WTC11 (cell line): ENCODE results near the gene EMC9. TPM values are rescaled to one million over a fixed set of nuclear protein-coding genes. Genes with fewer than 3 reads are reported as not detected.

ENCODE experiments used
- ATAC-seq: fragments of 200-7000 bp; cut with Tn5 transposase; 2 replicates; pipeline ENCODE4 v1.10.0; 2021; ENCODE audit warnings: mild to moderate bottlenecking, moderate library complexity
- CTCF ChIA-PET: fragments of 300-600 bp; sonication (Branson Sonifier 250); formaldehyde crosslinking; loops from one replicate; lab custom pipeline; 2021; ENCODE audit warnings: antibody characterized with exemption; lab: Charles Lee
- POLR2A ChIA-PET: fragments of 350-600 bp; sonication (Branson Sonifier 250); formaldehyde crosslinking; loops from one replicate; lab custom pipeline; 2021; ENCODE audit warnings: antibody characterized with exemption; lab: Charles Lee
- DNase-seq: peaks from one replicate; pipeline ENCODE4 v3.0.0; 2021; ENCODE audit warnings: low spot score
- H3K27ac Mint-ChIP-seq: 2 replicates; pipeline ENCODE4 v1.8.0; 2021; ENCODE audit warnings: mixed read lengths
- H3K27me3 Mint-ChIP-seq: 2 replicates; pipeline ENCODE4 v1.8.0; 2021; ENCODE audit warnings: low read depth, mild to moderate bottlenecking, moderate library complexity, mixed read lengths
- H3K36me3 Mint-ChIP-seq: 2 replicates; pipeline ENCODE4 v1.8.0; 2021; ENCODE audit warnings: mixed read lengths
- H3K4me1 Mint-ChIP-seq: 2 replicates; pipeline ENCODE4 v1.8.0; 2022; ENCODE audit warnings: mixed read lengths
- H3K4me3 Mint-ChIP-seq: 2 replicates; pipeline ENCODE4 v1.8.0; 2021; ENCODE audit warnings: mild to moderate bottlenecking, moderate library complexity, mixed read lengths
- H3K9me3 Mint-ChIP-seq: 2 replicates; pipeline ENCODE4 v1.8.0; 2021; ENCODE audit warnings: mixed read lengths
- CDX4 ChIP-seq: fragments of 250-450 bp; sonication (Bioruptor Pico); IDR thresholded peaks from 2 replicates; pipeline ENCODE4 v1.9.0; 2021; ENCODE audit warnings: moderate library complexity, mild to moderate bottlenecking, inconsistent platforms, borderline replicate concordance
- CREM ChIP-seq: sonication (generic); formaldehyde crosslinking; IDR thresholded peaks from 2 replicates; pipeline ENCODE4 v1.8.1; 2022; ENCODE audit warnings: mild to moderate bottlenecking, missing genetic modification reagents, moderate library complexity
- E2F1 ChIP-seq: sonication (generic); formaldehyde crosslinking; IDR thresholded peaks from 2 replicates; pipeline ENCODE4 v1.8.0; 2022; ENCODE audit warnings: mild to moderate bottlenecking, missing genetic modification reagents
- EMX1 ChIP-seq: fragments of 250-450 bp; sonication (Bioruptor Pico); IDR thresholded peaks from 2 replicates; pipeline ENCODE4 v1.8.0; 2021; ENCODE audit warnings: mild to moderate bottlenecking
- ERG ChIP-seq: fragments of 250-450 bp; sonication (Bioruptor Pico); IDR thresholded peaks from 2 replicates; pipeline ENCODE4 v1.8.0; 2021; ENCODE audit warnings: mild to moderate bottlenecking
- FOXP4 ChIP-seq: sonication (generic); formaldehyde crosslinking; IDR thresholded peaks from 2 replicates; pipeline ENCODE4 v1.8.0; 2022; ENCODE audit warnings: mild to moderate bottlenecking, missing genetic modification reagents
- HMGXB4 ChIP-seq: sonication (generic); formaldehyde crosslinking; IDR thresholded peaks from 2 replicates; pipeline ENCODE4 v1.8.1; 2023; ENCODE audit warnings: mild to moderate bottlenecking, moderate library complexity, missing genetic modification reagents
- IRF1 ChIP-seq: sonication (generic); formaldehyde crosslinking; IDR thresholded peaks from 2 replicates; pipeline ENCODE4 v1.8.0; 2023; ENCODE audit warnings: missing genetic modification reagents
- IRF2 ChIP-seq: sonication (generic); formaldehyde crosslinking; IDR thresholded peaks from 2 replicates; pipeline ENCODE4 v1.8.0; 2022; ENCODE audit warnings: low read depth, missing genetic modification reagents, borderline replicate concordance
- JUN ChIP-seq: sonication (generic); formaldehyde crosslinking; IDR thresholded peaks from 2 replicates; pipeline ENCODE4 v1.8.0; 2023; ENCODE audit warnings: mild to moderate bottlenecking, missing genetic modification reagents
- MYBL2 ChIP-seq: sonication (generic); formaldehyde crosslinking; IDR thresholded peaks from 2 replicates; pipeline ENCODE4 v1.8.1; 2023; ENCODE audit warnings: mild to moderate bottlenecking, moderate library complexity, missing genetic modification reagents
- SMAD3 ChIP-seq: sonication (generic); formaldehyde crosslinking; IDR thresholded peaks from 2 replicates; pipeline ENCODE4 v1.8.0; 2022; ENCODE audit warnings: missing genetic modification reagents, mild to moderate bottlenecking, borderline replicate concordance
- SOX15 ChIP-seq: fragments of 250-450 bp; sonication (Bioruptor Pico); IDR thresholded peaks from 2 replicates; pipeline ENCODE4 v1.9.0; 2021; ENCODE audit warnings: mild to moderate bottlenecking
- ZNF121 ChIP-seq: sonication (generic); formaldehyde crosslinking; IDR thresholded peaks from 2 replicates; pipeline ENCODE4 v1.8.0; 2023; ENCODE audit warnings: missing genetic modification reagents
- ZNF396 ChIP-seq: fragments of 250-450 bp; sonication (Bioruptor Pico); IDR thresholded peaks from 2 replicates; pipeline ENCODE4 v1.8.0; 2021; ENCODE audit warnings: mild to moderate bottlenecking, moderate library complexity, borderline replicate concordance
- total RNA-seq: library from RNA; stranded (reverse); gene quantifications from 3 replicates; pipeline ENCODE4 v1.2.3, GENCODE V29; 2021
- TF ChIP-seq, protein P1 (sequence below): sonication (generic); formaldehyde crosslinking; IDR thresholded peaks from 2 replicates; pipeline ENCODE4 v1.8.1; 2023; ENCODE audit warnings: mild to moderate bottlenecking, missing genetic modification reagents, borderline replicate concordance
- TF ChIP-seq, protein P2 (sequence below): sonication (generic); formaldehyde crosslinking; IDR thresholded peaks from 2 replicates; pipeline ENCODE4 v1.8.0; 2022; ENCODE audit warnings: mild to moderate bottlenecking, missing genetic modification reagents
- TF ChIP-seq, protein P3 (sequence below): sonication (generic); formaldehyde crosslinking; IDR thresholded peaks from 2 replicates; pipeline ENCODE4 v1.8.0; 2023; ENCODE audit warnings: mild to moderate bottlenecking, missing genetic modification reagents

The EMC9 gene
- total RNA-seq, 1 experiment from 2014 or later: 44.4 TPM

- TF ChIP-seq, protein P1, sequence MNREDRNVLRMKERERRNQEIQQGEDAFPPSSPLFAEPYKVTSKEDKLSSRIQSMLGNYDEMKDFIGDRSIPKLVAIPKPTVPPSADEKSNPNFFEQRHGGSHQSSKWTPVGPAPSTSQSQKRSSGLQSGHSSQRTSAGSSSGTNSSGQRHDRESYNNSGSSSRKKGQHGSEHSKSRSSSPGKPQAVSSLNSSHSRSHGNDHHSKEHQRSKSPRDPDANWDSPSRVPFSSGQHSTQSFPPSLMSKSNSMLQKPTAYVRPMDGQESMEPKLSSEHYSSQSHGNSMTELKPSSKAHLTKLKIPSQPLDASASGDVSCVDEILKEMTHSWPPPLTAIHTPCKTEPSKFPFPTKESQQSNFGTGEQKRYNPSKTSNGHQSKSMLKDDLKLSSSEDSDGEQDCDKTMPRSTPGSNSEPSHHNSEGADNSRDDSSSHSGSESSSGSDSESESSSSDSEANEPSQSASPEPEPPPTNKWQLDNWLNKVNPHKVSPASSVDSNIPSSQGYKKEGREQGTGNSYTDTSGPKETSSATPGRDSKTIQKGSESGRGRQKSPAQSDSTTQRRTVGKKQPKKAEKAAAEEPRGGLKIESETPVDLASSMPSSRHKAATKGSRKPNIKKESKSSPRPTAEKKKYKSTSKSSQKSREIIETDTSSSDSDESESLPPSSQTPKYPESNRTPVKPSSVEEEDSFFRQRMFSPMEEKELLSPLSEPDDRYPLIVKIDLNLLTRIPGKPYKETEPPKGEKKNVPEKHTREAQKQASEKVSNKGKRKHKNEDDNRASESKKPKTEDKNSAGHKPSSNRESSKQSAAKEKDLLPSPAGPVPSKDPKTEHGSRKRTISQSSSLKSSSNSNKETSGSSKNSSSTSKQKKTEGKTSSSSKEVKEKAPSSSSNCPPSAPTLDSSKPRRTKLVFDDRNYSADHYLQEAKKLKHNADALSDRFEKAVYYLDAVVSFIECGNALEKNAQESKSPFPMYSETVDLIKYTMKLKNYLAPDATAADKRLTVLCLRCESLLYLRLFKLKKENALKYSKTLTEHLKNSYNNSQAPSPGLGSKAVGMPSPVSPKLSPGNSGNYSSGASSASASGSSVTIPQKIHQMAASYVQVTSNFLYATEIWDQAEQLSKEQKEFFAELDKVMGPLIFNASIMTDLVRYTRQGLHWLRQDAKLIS: no peak
- no peak for TF ChIP-seq ZNF396
Observed at GRCh38 chr14:24160499-24160849, 19.1 kb upstream of the EMC9 start (continued).

DNA sequence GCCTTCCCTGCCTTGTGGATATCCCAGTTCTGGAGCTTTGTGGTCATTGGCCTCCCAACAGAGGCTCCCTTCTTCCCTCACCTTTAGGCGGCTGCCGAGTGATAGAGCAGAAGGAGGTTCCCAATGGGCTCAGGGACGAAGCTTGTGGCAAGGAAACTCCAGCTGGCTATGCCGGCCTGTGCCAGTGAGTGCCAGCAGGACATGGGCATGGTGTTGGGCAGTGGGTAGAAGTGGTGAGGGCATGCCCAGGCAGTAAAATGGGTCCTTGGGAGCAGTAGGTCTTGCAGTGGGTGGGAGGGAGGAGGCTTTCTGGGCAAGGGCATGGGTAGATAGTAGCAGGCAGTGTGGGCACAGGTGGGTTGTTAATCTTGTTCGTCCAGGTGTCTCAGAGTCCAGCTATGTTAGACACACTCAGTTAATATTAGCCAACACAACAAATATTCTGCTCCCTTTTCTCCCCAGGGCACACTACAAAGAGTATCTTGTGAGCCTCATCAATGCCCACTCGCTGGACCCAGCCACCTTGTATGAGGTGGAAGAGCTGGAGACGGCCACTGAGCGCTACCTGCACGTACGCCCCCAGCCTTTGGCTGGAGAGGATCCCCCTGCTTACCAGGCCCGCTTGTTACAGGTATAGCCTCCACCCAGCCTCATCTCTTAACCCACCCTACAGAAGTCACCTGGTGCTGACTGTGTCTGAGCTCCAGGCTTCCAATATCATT is 18.5 kb upstream of the EMC9 start:
- H3K9me3 Mint-ChIP-seq: no peaks in the 10 kb centered on the region
- DNase-seq (no peak), ATAC-seq (no peak)
- no peak for TF ChIP-seq ZNF121
- no peak for TF ChIP-seq SMAD3
- no peak for TF ChIP-seq FOXP4
- no peak for TF ChIP-seq JUN (CRISPR knock-in tag)
- TF ChIP-seq CREM: no peak
- TF ChIP-seq MYBL2 (CRISPR knock-in tag): no peak
- no peak for TF ChIP-seq E2F1 (CRISPR knock-in tag)
- TF ChIP-seq EMX1: no peak
- no peak for TF ChIP-seq IRF2 (CRISPR knock-in tag)
- TF ChIP-seq, protein P2, sequence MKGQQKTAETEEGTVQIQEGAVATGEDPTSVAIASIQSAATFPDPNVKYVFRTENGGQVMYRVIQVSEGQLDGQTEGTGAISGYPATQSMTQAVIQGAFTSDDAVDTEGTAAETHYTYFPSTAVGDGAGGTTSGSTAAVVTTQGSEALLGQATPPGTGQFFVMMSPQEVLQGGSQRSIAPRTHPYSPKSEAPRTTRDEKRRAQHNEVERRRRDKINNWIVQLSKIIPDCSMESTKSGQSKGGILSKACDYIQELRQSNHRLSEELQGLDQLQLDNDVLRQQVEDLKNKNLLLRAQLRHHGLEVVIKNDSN (CRISPR knock-in tag): no peak
- no peak for TF ChIP-seq CDX4 (CRISPR knock-in tag)
- peaks cover 44% of the 10 kb centered on the region for H3K36me3 Mint-ChIP-seq
- no peak overlapping the region for H3K4me3 Mint-ChIP-seq
- ChIA-PET CTCF (interaction anchor here (0.7 to 2.7 kb wide), 20 partner anchors 9 to 272 kb away, joined by 3 to 42 read pairs (median 14); partner anchors contain the start of genes CHMP4A, DCAF11, DHRS1 and IPO4), POLR2A (interaction anchor here (1.5 to 2.3 kb wide), 5 partner anchors 9 to 64 kb away, joined by 4 to 13 read pairs (median 7); partner anchors contain the start of genes DCAF11, IPO4, NRL and PSME2)
- no peaks in the 10 kb centered on the region for H3K27me3 Mint-ChIP-seq
- H3K27ac Mint-ChIP-seq: no peak overlapping the region
- H3K4me1 Mint-ChIP-seq: peaks cover 13% of the 10 kb centered on the region

DNA sequence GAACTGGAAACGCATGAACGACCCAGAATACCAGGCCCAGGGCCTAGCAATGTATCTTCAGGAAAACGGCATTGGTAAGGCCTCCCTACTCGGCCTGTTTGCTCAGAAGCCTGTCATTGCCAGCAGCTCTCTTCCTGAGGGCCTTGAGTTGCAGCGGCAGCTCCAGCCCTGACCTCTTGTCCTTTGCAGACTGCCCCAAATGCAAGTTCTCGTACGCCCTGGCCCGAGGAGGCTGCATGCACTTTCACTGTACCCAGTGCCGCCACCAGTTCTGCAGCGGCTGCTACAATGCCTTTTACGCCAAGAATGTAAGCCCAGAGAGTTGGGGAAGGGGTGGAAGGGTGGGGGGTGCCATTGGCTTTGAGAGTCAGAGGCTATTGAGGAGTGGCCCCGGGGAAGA is 15.9 kb upstream of the EMC9 start:
- ATAC-seq: no peak
- CTCF ChIA-PET: no interaction called here
- TF ChIP-seq IRF1 (CRISPR knock-in tag) (no peak), SOX15 (CRISPR knock-in tag) (no peak), HMGXB4 (CRISPR knock-in tag) (no peak), ERG (no peak)
- TF ChIP-seq, protein P3, sequence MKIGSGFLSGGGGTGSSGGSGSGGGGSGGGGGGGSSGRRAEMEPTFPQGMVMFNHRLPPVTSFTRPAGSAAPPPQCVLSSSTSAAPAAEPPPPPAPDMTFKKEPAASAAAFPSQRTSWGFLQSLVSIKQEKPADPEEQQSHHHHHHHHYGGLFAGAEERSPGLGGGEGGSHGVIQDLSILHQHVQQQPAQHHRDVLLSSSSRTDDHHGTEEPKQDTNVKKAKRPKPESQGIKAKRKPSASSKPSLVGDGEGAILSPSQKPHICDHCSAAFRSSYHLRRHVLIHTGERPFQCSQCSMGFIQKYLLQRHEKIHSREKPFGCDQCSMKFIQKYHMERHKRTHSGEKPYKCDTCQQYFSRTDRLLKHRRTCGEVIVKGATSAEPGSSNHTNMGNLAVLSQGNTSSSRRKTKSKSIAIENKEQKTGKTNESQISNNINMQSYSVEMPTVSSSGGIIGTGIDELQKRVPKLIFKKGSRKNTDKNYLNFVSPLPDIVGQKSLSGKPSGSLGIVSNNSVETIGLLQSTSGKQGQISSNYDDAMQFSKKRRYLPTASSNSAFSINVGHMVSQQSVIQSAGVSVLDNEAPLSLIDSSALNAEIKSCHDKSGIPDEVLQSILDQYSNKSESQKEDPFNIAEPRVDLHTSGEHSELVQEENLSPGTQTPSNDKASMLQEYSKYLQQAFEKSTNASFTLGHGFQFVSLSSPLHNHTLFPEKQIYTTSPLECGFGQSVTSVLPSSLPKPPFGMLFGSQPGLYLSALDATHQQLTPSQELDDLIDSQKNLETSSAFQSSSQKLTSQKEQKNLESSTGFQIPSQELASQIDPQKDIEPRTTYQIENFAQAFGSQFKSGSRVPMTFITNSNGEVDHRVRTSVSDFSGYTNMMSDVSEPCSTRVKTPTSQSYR: no peak

More for the DNA sequence above, 15.9 kb upstream of the EMC9 start:
- Mint-ChIP-seq H3K4me3 (no peak overlapping the region), H3K36me3 (peaks cover 49% of the 10 kb centered on the region), H3K4me1 (peaks cover 13% of the 10 kb centered on the region), H3K27me3 (no peaks in the 10 kb centered on the region), H3K9me3 (no peaks in the 10 kb centered on the region), H3K27ac (no peak overlapping the region)
- POLR2A ChIA-PET: no interaction called here
- DNase-seq: no peak
